GM19467 (cell line): ENCODE measurements around the gene CD81.

ENCODE experiments used
- ATAC-seq: cut with Tn5 transposase; IDR thresholded peaks from one replicate; pipeline ENCODE4 v1.9.1; 2021; ENCODE audit warnings: mild to moderate bottlenecking, moderate library complexity; ENCODE audit not compliant: unreplicated experiment

CD81 gene

DNA sequence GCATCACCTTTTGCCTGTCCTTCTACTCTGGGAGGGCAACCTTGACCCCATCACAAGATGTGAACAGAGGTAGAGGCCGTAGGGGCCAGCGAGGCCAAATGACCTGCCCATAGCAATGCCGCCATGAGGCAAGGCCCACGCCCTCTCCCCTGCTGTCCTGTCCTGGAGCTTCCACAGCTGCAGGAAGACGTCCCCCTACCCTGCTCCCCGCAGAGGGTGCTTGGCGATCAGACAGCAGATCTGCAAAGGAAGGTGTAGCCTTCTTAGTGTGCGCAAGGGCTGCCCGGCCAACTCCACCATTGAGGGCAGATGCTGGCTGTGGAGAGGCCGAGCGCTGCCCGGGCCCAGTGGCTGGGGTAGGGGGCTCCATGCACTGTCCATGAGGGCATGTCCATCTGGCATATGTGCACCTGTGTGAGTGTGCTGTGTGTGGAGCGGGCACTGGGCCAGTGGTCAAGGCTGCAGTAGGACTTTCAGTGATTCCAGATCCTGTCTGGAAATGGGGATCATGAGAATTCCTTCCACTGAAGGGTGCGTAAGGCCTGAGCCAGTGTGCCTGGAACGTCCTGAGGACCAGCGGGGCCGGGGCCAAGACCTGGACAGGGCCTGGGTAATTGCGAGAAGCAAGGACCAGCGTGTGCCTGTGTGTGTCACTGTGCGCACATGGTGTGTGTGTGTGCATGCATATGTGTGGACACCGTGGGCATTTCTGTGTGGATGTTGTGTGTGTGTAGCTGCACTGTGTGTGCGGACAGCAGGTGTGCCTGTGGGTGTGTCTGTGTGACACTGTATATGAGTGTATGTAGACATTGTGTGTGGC, 56.2 kb downstream of the CD81 start:
- ATAC-seq = no peak

DNA sequence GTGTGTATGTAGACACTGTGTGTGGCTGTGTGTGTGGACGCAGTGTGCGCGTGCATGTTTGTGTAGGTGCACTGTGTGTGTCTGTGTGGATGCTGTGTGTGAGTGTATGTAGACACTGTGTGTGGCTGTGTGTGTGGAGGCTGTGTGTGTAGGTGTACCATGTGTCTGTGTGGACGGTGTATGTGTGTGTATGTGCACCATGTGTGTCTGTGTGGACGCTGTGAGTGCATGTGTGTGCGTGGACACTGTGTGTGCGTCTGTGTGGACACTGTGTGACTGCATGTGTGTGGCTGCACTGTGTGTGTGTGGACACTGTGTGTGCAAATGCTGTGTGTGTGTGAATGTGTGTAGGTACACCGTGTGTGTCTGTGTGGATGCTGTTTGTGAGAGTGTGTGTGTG, 56.9 kb downstream of the CD81 start:
- ATAC-seq = no peak

DNA sequence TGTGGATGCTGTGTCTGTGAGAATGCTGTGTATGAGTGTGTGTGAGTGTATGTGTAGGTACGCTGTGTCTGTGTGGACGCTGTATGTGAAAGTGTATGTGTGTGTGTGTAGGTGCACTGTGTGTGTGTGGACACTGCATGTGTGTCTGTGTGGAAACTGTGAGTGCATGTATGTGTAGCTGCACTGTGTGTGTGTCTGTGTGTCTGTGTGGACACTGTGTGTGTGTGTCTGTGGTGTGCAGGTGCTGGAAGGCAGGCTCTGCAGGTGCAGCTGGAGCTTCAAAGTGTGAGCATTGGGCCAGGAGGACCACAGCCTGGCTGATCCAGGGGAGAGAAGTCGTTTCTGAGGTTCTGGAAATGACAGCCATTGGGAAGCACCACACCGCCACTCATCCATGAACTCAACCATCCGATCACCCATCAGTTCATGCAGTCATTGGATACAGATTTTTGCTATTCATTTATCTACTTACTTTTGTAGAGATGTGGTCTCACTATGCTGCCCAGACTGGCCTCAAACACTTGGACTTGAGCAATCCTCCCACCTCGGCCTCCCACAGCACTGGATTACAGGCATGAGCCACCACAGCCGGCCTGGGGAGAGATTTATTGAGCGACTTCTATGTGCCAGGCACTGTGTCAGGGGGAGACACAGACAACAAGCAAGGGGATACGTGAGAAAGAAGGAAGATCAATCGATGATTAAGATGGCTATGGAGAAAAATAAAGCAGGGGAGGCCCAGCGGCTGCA, 57.6 kb downstream of the CD81 start:
- no peak for ATAC-seq

GRCh38 chr11:2435288-2436012, 58.3 kb downstream of the CD81 start:
- ATAC-seq = no peak

DNA sequence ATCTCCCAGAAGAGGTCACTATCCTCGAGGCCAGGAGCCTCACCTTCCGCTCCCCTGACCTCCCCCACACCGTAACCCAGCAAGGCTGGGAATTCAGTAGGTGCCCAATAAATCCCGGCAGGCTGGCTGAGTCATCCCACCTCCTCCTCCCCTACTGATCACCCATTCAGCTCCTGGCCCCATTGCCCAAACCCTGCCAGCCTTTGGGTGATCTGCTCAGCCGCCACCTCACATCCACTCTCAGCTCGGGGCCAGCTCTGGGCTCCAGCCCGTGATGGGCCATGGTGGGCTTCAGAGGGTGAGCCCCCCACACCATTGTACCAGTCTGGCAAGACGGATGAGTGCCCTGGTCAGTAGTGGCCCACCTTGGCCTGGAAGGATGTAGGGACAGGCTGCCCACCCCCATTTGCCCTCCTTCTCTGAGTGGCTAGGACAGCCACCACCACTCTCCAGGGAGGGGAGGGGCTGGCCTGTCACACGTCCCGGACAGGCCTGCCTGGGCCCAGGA, 59.0 kb downstream of the CD81 start:
- no peak for ATAC-seq

- ATAC-seq = no peak
These were observed 59.5 kb downstream of the CD81 start for GRCh38 chr11:2436521-2437031.

- ATAC-seq = no peak
These were observed 60.4 kb downstream of the CD81 start for GRCh38 chr11:2437516-2437915.

- no peak for ATAC-seq
These were observed 62.7 kb downstream of the CD81 start for GRCh38 chr11:2439820-2440219.

GRCh38 chr11:2440646-2441045, 63.5 kb downstream of the CD81 start:
- no peak for ATAC-seq

GRCh38 chr11:2441171-2441570, 64.1 kb downstream of the CD81 start:
- ATAC-seq = no peak

DNA sequence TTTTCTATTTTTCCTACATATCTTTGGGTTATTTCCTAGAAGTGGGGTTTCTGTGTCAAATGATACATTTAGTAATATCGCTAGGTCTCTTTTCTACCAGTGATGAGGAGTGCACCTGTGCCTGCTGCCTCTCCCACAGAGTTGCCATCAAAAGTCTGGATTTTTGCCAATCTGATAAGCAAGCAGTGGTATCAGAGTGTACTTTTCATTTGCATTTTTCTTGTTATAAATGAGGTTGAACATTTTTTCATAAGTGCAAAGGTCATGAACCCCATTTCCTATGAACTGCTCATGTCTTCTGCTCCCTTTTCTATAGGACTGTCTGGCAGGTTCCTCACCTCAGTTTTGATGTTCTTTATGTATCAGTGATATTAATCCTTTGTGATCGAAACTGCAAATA, 65.5 kb downstream of the CD81 start:
- ATAC-seq = no peak

DNA sequence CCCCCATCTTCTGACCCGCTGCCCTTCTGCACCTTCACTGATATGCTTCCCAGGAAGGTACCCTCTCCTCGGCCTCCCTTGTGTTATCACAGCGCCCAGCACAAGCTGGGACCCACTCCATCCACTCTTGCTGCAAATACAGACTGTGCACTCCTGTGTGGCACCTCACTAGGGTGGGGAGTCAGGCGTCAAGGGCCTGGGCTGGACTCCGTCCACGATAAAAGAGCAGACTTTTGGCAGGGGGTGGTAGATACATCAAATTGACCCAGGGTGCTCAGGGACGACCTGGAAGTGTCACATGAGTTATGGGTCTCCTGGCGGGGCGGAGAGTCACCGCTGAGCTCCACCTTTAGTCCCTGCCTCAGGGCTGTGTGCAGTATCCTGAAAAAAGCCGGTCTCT, 66.3 kb downstream of the CD81 start:
- no peak for ATAC-seq

- ATAC-seq = no peak
These were observed 67.0 kb downstream of the CD81 start, which contains the start of gene TRPM5 for GRCh38 chr11:2443881-2444820. Gene TRPM5 (minus strand): TSS chr11:2444514. CDS start chr11:2423036, 21,478 bp downstream.

DNA sequence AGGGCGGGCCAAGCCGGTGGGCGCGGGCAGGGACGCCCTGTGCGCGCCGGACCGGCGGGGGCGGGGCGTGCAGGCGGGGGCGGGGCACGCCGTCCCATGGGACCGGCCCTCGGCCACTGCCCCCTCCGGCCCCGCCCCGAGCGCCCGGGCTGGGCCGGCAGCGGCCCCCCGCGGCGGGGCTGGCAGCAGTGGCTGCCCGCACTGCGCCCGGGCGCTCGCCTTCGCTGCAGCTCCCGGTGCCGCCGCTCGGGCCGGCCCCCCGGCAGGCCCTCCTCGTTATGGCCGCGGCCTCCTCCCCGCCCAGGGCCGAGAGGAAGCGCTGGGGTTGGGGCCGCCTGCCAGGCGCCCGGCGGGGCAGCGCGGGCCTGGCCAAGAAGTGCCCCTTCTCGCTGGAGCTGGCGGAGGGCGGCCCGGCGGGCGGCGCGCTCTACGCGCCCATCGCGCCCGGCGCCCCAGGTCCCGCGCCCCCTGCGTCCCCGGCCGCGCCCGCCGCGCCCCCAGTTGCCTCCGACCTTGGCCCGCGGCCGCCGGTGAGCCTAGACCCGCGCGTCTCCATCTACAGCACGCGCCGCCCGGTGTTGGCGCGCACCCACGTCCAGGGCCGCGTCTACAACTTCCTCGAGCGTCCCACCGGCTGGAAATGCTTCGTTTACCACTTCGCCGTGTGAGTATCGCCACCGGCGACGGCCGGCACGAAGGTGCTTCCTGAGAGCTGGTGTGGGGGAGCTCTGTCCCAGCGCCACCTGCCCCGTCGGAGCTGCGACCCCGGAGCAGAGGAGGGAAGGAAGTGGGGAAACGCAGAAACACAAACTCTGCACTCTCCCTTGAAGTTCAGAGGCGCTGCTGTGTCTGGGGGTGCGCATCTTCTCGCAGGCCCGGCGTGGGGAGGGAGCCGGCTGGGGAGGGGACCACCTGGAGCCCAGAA, 68.0 kb downstream of the CD81 start, which contains the start of gene KCNQ1:
Gene KCNQ1 (plus strand): TSS at position 188 of the 925 bp plus-strand sequence. CDS start 91 bp downstream, at position 279.
- ATAC-seq = no peak

DNA sequence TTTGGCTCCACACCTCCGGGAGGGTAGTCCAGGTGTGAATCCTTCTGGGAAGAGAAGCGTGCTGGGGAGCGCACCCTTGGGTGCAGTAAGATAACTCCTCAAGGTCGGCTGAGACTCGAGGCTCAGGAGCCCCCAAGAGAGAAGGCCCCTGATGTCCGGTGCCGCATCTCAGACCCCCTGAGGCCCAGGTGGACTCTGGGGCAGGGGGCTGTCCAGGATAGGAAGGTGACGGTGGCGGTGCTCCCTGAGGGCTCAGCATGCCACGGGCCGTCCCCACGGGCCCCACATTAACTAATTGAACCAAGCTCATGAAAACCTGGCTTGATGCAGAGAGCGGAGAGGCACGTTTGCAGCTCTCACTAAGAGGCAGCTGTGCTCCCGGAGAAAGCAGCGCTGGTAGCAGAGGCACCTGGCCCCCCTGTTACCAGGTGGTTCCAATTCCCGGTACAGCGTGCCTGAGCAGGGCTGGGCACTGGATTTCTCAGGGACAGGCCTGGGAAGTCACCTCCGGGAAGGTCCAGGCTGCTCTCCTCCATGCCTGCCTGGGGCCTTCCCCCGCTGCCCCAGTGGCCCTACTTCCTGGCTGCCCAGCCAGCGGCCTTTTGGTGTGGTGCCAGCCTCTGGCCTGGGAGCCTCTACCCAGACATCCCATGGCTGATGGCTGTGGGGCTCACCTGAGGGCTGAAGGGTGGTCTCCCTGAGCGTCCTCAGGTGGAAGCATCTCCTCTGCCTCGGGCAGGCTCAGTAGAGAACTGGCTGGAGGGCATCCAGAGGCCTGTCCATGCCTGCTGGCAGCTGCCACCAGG, 68.8 kb downstream of the CD81 start:
- ATAC-seq = no peak

DNA sequence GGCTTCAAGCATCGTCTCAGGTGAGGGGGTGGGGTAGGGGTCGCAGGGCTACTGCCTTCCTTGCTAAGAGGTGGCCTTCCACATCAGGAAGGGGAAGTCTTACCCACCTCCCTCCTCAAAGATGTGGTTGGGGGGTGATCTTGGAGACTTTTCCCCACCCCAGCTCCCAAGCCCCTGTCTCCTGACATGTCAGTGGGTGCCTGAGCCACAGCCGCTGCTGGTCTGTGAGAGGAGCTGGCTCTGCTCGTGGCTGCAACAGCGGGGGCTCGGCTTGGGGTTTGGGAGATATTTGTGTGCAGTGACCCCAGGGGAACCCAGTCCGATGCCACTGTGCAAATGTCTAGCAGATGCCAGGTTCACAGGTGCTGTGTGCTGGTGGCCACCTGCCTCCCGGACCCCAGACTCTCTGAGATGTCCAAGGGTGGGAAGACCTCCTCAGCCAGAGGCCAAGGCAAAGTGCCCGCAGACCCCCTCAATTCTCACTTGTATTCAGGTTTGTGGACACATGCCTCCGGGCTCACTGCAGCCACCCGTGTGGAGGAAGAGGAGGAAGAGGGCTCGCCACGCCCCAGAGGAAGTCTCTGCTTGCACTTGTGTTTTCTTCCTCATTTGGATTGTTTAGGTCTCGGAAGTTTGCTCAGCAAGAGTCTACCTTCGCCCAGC, 69.6 kb downstream of the CD81 start:
- ATAC-seq = no peak
